ENCODE data around the gene UBE3B. TPM values are rescaled to one million over a fixed set of nuclear protein-coding genes. Genes with fewer than 3 reads are reported as not detected.

Gene UBE3B
- polyA plus RNA-seq, 3 donors: 14.4 to 25.9 (median 18.2) TPM

GRCh38 chr12:109539508-109539907, 62.1 kb downstream of the UBE3B start:
- Mint-ChIP-seq H3K27me3 (ENCODE audit: low read depth in 3 of 3) (peaks cover 0 to 5% (median 3%) of the 10 kb centered on the region in 3 donors), H3K27ac (no peak overlapping the region), H3K4me1 (no peaks in the 10 kb centered on the region), H3K9me3 (no peaks in the 10 kb centered on the region), H3K4me3 (no peak overlapping the region), H3K36me3 (peaks cover 18 to 21% of the 10 kb centered on the region in 2 donors)
- no peaks in the 10 kb centered on the region for H3K27me3 ChIP-seq (ENCODE audit: control insufficient read depth in 2 of 2, insufficient read depth in 2 of 2, low read length in 2 of 2)
- H3K4me3 ChIP-seq (replicated peaks in 1 of 3; ENCODE audit: low read depth in 2 of 3, low read length in 3 of 3): no peak overlapping the region
- WGBS (ENCODE audit: insufficient coverage): 76% methylated on average over 9 of the region's 9 CpGs
- H3K27ac ChIP-seq (ENCODE audit: low read depth in 1 of 2, low read length in 2 of 2): no peak overlapping the region
- no peak overlapping the region for H3K4me2 ChIP-seq (replicated peaks; ENCODE audit: extremely low read depth, low read length, poor library complexity, severe bottlenecking)
- no peak overlapping the region for H2AFZ ChIP-seq (ENCODE audit: insufficient read depth, low read depth, low read length, poor library complexity, severe bottlenecking)
- H3K9me3 ChIP-seq (replicated peaks in 1 of 2; ENCODE audit: control insufficient read depth in 1 of 2, insufficient read depth in 1 of 2, low read length in 2 of 2): no peaks in the 10 kb centered on the region
- peaks cover 4 to 19% of the 10 kb centered on the region in 2 donors for H3K36me3 ChIP-seq (replicated peaks in 1 of 2; ENCODE audit: control insufficient read depth in 1 of 2, insufficient read depth in 2 of 2, low read length in 2 of 2)
- DNase-seq: no peak
- H3K9ac ChIP-seq (ENCODE audit: insufficient read depth, low read length, poor library complexity, severe bottlenecking): no peak overlapping the region
- H4K20me1 ChIP-seq (ENCODE audit: insufficient read depth, low read length): no peaks in the 10 kb centered on the region
- no peak for TF ChIP-seq CTCF (IDR thresholded peaks at IDR 0.05)
- intact Hi-C loops (cut with micrococcal nuclease): no loop called here
- no peaks in the 10 kb centered on the region for H3K79me2 ChIP-seq (ENCODE audit: insufficient read depth, low read length)
- H3K4me1 ChIP-seq (ENCODE audit: control insufficient read depth in 1 of 2, insufficient read depth in 2 of 2, low read length in 2 of 2): no peaks in the 10 kb centered on the region

GRCh38 chr12:109540526-109541412, 63.3 kb downstream of the UBE3B start:
- Mint-ChIP-seq H3K4me1 (peaks cover 6% of the 10 kb centered on the region), H3K4me3 (no peak overlapping the region), H3K27ac (no peak overlapping the region), H3K27me3 (ENCODE audit: low read depth in 3 of 3) (peaks cover 0 to 5% (median 0%) of the 10 kb centered on the region in 3 donors), H3K9me3 (no peaks in the 10 kb centered on the region), H3K36me3 (peaks cover 5 to 8% of the 10 kb centered on the region in 2 donors)
- no peaks in the 10 kb centered on the region for H3K4me1 ChIP-seq (ENCODE audit: control insufficient read depth in 1 of 2, insufficient read depth in 2 of 2, low read length in 2 of 2)
- no peak overlapping the region for H3K9ac ChIP-seq (ENCODE audit: insufficient read depth, low read length, poor library complexity, severe bottlenecking)
- H3K36me3 ChIP-seq (replicated peaks in 1 of 2; ENCODE audit: control insufficient read depth in 1 of 2, insufficient read depth in 2 of 2, low read length in 2 of 2): peaks cover 0 to 7% of the 10 kb centered on the region in 2 donors
- 94% methylated on average over 15 of the region's 16 CpGs for WGBS (ENCODE audit: insufficient coverage)
- no peak for TF ChIP-seq CTCF (IDR thresholded peaks at IDR 0.05)
- H3K4me3 ChIP-seq (replicated peaks in 1 of 3; ENCODE audit: low read depth in 2 of 3, low read length in 3 of 3): no peak overlapping the region
- no peaks in the 10 kb centered on the region for H3K9me3 ChIP-seq (replicated peaks in 1 of 2; ENCODE audit: control insufficient read depth in 1 of 2, insufficient read depth in 1 of 2, low read length in 2 of 2)
- H3K4me2 ChIP-seq (replicated peaks; ENCODE audit: extremely low read depth, low read length, poor library complexity, severe bottlenecking): no peak overlapping the region
- intact Hi-C loops (cut with micrococcal nuclease): no loop called here
- DNase-seq: no peak
- no peaks in the 10 kb centered on the region for H4K20me1 ChIP-seq (ENCODE audit: insufficient read depth, low read length)
- no peaks in the 10 kb centered on the region for H3K27me3 ChIP-seq (ENCODE audit: control insufficient read depth in 2 of 2, insufficient read depth in 2 of 2, low read length in 2 of 2)
- no peak overlapping the region for H2AFZ ChIP-seq (ENCODE audit: insufficient read depth, low read depth, low read length, poor library complexity, severe bottlenecking)
- no peak overlapping the region for H3K27ac ChIP-seq (ENCODE audit: low read depth in 1 of 2, low read length in 2 of 2)
- H3K79me2 ChIP-seq (ENCODE audit: insufficient read depth, low read length): no peaks in the 10 kb centered on the region

Data from CD14-positive monocyte (primary cell).